Loucy (cell line): ENCODE measurements around the gene P2RX7.

Experiments
- EZH2phosphoT487 ChIP-seq: fragments of 200-600 bp; IDR thresholded peaks from 2 replicates; pipeline ENCODE4 v1.6.1; 2018; ENCODE audit warnings: antibody characterized with exemption, mild to moderate bottlenecking, moderate library complexity, borderline replicate concordance
- TF ChIP-seq, protein P1 (sequence below): fragments of 200-600 bp; sonication (generic); conservative IDR thresholded peaks from 2 replicates; pipeline ENCODE4 v1.5.1; 2014; ENCODE audit warnings: mild to moderate bottlenecking, antibody characterized with exemption, low read length

DNA sequence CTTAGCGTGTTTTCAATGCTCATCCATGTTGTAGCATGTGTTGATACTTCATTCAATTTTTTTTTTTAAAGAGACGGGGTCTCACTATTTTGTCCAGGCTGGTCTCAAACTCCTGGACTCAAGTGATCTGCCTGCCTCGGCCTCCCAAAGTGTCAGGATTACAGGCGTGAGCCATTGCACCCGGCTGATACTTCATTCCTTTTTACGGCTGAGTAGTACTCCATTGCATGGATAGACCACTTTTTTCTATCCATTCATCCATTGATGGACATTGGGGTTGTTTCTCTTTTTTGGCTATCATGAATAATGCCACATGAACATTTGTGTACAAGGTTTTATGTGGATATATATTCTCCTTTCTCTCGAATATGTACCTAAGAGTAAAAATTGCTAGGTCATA, 1.2 kb downstream of the P2RX7 start:
- TF ChIP-seq, protein P1, sequence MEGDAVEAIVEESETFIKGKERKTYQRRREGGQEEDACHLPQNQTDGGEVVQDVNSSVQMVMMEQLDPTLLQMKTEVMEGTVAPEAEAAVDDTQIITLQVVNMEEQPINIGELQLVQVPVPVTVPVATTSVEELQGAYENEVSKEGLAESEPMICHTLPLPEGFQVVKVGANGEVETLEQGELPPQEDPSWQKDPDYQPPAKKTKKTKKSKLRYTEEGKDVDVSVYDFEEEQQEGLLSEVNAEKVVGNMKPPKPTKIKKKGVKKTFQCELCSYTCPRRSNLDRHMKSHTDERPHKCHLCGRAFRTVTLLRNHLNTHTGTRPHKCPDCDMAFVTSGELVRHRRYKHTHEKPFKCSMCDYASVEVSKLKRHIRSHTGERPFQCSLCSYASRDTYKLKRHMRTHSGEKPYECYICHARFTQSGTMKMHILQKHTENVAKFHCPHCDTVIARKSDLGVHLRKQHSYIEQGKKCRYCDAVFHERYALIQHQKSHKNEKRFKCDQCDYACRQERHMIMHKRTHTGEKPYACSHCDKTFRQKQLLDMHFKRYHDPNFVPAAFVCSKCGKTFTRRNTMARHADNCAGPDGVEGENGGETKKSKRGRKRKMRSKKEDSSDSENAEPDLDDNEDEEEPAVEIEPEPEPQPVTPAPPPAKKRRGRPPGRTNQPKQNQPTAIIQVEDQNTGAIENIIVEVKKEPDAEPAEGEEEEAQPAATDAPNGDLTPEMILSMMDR, result no peak
- no peak for TF ChIP-seq EZH2phosphoT487
